Fibroblast of the conjunctiva (primary cell): ENCODE measurements around the gene SP6.

ENCODE experiments used
- DNase-seq: peaks from one replicate; pipeline ENCODE4 v3.0.0-alpha.2; 2010; ENCODE audit warnings: low read depth

The SP6 gene

DNA sequence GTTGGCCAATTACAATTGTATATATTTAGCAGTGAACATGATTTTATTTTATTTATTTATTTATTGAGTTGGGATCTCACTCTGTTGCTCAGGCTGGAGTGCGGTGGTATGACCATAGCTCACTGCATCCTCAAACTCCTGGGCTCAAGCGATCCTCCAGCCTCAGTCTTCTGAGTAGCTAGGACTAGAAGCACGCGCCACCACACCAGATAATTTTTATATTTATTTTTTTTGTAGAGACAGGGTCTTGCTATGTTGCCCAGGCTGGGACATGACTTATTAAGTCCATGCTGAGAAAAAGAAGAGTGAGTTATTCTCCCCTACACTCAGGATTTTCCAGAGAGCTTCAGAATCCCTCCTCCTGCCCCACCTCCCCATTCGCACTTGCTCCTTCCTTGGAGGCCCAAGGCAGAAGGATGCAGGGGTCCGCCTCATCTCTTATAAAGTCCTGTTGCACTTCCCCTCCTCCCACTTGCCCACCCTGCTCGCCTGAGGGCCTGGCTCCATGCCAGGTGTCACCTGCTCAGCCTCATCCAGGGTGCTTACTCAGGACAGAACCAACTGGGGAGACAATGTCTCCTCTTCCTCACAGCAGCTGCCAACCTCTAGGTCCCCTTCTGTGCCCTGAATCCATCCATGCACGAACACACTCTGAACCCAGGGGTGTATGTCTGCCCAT, 29.0 kb upstream of the SP6 start:
- no peak for DNase-seq

DNA sequence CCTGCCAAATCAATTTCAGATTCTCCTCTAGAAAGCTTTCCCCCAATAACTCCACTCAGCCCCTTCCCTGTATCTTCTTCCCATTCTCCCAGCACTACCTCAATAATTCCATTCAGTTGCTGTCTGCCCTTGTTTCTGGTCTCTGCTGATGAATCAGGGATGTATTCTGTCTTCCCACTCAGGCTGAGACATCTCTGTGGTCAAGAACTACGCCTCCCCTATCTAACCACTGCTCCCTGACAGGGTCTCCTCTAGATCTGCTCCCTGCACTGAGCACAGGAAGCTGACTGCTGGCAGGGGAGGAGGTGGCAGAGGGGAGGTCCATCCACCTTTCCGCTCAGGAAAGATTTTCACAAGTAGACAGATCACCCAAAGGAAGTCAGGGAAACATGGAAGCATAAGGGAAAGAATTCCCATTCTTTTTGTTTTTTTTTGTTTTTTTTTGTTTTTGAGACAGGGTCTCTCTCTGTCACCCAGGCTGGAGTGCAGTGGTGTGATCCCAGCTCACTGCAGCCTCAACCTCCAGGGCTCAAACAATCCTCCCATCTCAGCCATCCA, 28.1 kb upstream of the SP6 start:
- DNase-seq: no peak

DNA sequence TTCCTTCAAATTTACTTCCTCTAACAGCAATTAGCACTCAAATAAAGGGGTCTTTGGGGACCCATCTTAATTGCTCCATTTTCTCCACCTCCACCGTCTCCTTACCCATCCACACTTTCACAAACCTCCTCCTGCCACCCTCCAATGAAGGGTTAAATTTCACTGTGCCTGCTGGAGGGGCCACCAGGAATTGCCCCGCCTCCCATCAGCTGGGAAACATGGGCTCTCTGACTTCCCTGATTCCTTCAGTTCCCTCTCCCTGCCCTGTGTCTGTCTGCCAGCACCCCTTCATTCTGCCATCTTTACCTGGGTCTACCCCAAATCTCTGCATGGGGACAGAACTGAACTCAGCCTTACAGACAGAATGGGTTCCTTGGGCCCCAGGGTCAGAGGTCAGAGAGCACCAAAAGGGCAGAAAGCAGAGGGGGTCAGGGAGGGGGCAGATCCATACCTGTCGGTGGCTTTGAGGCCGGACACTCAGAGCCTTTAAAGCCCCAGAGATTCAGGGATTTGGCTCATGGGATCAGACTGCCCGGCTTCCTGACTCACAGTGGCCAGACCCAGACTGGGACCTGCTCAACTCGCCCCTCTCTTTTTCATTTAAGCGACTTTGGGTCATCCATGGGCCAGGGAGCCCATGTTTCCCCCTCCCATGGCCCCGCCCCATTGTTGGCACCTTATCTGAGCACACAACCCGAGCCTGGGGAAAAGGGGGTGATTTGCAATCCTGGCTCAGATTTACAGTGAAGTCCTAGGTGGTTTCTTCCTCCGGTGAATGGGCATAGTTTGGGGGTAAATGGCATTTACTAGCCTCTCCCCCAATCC, 27.5 kb upstream of the SP6 start:
- DNase-seq: no peak

DNA sequence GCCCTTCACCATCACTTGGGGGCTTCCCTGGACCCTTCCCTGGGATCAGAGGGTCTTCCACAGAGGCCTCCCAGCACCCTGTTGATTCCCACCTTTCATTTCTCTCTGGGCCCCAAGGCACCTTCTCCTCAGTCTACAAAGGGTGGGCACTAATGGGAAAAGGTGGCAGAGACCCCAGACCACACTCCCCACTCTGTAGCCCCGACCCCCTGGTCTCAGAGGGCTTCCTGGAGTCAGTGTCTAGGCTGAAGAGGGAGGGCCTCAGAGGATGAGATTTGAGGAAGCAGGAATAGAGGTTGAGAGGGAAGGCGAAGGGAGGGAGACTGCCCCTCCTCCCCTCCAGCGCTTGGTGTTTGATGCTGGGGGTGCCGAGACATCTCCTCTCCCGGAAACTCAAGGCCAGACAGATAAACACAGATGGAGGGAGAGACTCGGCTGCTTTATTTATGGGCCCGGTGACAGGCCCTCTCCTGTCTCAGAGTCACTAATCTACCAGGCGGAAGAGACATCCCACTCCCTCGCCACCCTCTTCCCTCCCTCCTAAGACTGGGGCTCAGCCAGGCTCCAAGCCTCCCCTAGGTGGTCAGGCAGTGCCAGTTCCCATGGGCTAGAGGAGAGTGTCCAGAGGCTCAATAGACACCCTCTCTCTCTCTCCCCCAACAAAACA, 26.5 kb upstream of the SP6 start:
- no peak for DNase-seq

DNA sequence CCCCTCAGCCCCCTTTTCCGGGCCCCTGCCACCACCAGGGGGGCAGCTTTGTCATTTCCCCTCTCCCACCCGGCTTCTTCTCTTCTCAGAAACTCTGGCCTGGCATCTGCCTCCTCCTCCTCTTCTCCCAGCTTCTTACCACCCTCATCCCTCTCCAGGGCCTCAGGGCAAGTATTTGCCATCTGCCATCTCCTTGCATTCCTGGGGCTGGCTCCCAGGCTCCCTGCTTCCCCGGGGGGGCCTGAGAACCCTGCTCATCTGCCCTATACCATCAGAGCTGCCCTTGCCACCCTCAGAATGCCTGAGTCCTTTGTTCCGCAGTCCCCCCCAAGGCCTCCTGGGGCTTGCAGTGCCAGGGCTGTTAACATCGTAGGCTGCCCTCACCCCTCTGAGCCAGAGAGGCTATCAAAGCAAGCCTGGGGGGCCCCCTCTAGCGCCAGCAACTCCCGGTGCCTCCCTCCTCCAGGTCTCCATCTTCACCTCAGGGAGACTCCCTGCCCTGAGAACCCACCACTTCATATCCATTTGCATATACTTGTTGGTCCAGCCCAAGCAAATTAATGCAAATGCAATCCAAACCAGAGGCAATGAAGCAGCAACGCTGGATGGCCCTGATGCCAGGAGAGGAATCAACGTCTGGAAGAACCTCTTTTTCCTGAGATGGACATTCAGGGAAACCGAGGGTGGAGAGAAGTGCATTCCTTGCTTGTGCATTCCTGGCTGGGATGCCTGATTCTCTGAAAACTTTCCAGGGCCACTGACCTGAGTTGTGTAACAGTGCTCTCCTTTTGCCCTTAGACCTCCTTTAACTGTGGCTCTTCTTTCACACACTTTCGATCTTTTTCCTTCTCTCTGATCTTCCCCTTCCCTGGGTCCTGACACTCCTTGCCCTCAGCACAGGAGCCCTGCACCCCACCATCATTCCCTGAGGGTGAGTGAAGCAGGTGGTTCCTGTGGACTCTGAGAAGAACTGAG, 24.3 kb upstream of the SP6 start:
- DNase-seq: no peak

DNA sequence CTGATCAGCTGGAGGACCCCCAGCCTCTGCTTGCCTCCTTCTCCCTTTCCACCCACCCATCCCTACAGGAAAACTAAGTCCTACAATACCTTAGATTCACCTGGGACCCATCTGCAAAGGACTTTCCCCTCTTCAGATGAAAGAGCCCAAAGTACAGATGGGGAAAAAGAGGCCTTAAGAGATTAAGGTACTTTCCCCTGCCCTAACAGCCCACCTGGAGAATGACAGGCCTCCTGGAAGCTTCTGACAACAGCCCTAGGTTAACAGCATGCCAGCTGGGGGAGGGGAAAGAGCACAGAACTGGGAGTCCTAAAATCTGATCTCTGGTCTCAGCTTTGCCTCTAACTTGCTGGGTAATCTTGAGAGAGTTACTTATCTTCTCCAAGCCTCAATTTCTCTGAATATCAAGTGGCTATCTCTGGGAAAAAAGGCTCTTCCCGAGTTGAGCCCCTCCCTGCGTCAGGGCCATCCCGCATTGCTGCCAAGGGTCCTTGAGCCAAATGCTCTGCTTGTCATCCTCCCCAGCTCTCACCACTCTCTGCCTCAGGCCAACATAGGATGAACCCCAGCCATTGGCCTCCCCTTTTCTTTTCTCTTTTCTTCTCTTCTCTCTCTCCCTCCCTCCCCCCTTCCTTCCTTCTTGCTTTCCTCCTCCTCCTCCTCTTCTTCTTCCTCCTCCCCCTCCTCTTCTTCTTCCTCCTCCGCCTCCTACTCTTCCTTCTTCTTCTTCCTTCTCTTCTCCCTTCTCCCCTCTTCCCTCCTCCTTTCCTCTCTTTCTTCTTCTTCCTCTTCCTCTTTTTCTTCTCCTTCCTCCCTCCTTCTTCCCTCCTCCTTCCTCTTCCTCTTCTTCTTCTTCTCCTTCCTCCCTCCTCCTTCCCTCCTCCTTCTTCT, 22.5 kb upstream of the SP6 start:
- no peak for DNase-seq

DNA sequence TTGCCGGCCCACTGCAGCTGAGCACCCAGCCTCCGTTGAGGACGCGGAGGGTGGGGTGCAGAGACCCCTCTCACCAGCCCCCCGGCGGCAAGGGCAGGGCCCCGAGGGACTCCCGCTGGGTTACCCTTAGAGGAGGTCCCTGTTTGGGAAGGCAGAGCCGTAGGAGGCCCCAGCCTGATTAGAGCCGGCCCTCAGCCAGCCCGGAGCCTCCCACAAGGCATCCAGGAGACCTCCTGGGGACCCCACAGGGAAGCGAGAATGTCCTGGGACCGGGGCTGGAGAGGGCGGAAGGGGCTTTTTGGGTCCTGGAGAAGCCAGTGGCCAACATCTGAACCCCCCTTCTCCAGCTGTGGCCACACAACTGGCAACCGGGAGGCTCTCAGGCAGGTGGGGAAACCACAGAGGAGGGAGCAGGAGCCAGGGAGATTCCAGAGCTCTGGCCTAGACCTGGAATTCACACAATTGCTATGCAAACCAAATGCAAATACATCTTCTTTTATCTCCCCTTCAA, 21.7 kb upstream of the SP6 start:
- DNase-seq: no peak

DNA sequence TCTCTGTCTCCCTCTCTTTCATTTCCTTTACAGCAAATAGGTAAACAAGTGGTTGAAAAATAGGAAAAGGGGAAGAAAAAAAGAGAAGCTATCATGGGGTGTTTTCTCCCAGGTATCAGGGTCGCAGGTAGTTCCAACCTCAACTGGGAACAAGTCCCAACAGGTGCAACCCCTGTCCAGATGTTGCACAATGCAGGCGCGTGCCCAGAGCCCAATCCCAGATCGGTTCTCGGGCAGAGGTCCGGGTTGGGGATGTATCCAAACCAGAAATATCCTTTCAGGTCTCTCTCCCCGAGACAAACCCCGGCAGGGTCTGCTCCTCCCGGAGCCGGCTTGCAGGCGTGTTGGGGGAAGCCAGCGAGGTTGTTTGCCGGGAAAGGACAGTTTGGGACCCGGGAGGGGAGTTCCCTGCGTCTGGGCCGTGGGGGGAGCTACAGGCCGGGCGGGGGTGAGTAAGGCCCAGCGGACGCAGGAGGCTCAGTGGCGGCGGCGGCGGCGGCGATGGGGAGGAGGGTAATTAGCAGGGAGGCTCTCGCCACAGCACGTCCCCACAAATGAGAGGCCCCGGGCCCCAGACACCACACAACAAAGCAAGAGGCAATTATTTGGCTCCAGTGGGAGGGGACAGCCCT, 21.2 kb upstream of the SP6 start:
- no peak for DNase-seq

DNA sequence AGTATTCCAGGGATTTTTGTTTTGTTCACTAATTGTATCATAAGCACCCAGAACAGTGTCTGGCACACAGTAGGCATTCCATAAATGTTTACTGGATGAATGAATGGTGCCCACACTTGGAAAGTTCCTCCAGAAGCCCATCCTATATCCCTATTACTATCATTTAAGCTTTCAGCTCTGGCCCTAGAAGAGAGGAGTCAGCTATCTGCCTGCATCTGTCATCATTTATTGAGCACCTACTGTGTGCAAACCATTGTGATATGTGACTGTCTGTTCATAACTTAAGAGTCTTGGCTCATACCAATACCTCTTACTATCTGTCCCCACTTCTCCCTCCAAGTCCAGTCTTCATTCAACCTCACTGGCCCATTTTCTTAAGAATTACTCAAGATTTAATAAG, 20.1 kb upstream of the SP6 start:
- no peak for DNase-seq

DNA sequence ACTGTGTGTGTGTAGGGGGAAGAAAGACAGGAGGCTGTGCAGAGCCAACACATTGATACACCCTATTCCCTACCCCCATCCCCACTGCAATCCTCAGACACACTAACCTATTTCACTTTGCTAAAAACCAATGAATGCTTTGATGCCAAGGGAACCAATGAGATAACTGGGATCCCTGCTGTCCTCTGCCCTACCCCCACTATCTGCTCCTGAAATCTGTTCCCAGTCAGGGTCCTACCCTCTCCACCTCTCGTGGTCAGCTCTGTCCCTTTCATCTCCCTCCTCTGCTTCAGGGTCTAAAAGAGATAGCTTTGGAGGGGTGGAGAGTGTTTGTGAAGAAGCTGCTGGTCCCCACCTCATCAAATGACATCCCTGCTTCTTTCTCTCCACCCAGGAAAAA, 19.1 kb upstream of the SP6 start:
- no peak for DNase-seq

DNA sequence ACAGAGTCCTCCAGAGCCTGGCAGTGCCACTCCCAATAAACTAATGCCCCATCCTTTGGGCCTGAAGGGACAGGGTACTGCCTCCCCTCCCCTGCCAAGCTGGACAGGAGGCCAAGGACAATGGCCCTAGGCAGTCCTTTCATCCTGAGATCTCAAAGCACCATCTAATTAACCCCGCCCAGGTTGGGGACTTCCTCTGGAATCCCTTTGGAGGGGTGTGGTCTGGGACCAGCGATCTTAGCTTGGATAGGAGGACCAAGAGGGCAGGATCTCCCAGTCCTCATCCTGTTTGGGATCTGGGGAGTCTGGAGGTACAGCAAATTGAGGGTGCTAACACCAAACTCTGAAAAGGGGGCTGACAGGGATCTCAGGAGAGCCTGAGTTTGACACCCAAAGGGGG, 18.2 kb upstream of the SP6 start:
- no peak for DNase-seq

DNA sequence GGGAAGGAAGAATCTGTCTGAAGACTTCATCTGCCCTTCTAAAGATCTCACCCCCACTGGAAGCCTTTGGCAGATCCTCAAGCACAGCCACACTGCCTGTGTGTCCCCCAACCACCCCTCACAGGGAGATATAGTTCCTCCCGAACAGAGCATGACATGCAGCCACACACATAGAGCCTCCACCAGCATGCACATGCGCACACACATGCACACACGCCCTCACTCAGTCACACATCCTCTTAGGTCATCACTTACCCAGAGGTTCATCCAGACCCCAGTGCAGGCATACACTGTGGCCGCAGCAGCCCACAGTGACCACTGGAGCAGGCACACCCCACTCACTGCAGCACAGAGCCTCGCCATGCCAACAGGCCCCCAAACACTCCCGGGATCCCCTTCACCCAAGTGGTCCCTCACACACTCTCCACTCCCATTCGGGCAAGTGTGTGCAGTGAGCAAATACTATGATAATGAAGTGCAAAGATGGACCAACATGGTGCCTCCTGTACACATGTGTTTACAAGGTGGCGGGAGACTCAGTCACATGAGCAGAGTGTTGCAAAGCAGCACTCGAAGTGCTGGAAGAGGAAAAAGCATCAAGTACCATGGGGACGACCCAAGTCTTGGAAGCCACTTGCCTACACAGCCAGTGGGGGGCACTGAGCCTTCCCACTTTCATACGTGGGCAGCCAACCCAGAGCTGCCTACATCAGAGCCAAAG, 17.0 kb upstream of the SP6 start:
- no peak for DNase-seq

DNA sequence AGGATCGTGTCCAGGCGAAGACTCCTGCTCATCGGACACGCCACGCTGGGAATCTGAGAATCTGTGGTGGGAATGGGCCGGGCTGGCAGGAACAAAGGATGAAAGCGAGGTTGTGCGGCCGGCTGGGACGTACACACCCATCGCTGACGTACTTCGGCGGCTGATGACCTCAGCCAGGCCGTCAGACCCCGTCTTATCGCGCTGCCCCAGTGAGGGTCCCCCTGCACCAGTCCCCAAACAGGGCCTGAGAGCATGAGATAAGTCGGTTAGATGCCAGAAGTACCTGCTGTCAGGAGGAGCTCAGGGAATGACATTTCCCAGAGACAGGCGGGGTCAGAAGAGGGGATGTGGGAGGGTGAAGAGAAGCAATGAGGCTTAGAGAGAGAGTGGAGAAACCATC, 16.0 kb upstream of the SP6 start:
- no peak for DNase-seq

DNA sequence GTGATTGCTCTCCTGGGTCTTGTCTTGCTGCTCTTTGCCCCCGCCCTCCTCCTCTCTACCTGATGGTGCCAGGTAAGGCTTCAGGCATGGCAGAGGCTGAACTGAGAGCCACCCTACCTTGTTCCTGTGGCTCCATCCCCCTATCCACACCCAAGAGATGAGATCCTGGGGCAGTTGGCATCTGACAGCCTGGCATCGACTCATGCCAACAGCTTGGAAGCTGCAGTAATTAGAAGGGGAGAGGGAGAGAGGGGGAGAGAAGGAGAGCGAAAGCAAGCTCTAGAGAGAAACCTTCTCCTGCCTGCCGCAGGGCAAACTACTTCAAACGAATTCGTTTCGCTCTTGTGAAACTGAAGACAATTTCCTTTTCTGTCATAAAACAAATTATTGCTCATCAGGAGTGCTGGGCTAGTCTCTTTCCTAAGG, 13.8 kb upstream of the SP6 start:
- DNase-seq: no peak

DNA sequence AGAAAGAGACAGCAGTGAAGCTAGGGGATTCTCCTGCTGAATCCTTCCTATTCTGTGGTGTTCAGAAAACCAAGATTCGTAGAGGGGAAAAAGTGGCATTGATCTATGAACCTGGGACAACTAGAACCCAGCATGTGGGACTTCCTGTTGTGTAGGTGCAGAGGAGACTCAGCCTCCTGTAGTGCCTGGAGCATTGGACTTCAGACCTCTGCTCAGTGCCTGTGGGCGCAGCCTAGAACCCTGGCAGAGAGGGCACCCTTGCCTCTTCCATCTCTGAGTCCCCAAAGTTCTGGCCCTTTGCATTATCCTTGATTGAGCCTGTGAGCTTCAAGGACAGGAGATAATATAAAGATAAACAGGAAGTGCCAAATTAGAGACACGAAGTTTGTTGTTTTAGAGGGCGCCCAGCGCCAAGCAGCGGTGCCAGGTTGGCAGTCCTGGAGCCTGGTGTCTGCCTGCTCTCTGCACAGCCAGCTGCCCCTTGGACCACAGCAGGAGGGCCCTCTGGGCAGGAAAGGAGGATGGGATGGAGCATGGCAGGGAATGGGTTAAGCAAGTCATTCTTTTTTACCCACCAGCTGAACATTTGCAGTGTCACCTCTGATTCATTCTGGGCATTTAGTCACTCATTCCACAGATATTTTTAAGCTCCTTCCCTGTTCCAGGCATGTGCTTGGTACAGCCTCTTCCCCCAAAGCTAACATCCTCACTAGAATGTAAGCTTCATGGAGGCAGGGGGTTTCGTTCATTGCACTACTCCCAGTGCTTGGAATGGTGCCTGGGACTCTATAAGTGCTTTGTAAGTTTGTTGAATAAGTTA, 11.9 kb upstream of the SP6 start:
- DNase-seq: peak; percentile 29

DNA sequence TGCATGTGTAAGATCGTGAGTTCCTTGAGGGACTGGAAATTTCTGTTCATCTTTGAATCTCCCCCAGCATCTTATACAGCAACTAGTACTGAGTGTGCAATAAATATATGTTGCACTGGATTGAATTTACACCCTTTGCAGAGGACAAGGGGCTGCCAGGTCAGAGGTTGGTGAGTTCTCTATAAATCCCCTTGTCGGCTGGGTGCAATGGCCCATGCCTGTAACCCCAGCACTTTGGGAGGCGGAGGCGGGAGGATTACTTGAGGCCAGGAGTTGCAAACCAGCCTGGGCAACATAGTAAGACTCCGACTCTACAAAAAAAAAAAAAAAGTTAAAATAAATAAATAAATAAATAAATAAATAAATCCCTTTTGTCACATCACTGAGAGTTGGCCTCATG, 9.4 kb upstream of the SP6 start:
- no peak for DNase-seq

DNA sequence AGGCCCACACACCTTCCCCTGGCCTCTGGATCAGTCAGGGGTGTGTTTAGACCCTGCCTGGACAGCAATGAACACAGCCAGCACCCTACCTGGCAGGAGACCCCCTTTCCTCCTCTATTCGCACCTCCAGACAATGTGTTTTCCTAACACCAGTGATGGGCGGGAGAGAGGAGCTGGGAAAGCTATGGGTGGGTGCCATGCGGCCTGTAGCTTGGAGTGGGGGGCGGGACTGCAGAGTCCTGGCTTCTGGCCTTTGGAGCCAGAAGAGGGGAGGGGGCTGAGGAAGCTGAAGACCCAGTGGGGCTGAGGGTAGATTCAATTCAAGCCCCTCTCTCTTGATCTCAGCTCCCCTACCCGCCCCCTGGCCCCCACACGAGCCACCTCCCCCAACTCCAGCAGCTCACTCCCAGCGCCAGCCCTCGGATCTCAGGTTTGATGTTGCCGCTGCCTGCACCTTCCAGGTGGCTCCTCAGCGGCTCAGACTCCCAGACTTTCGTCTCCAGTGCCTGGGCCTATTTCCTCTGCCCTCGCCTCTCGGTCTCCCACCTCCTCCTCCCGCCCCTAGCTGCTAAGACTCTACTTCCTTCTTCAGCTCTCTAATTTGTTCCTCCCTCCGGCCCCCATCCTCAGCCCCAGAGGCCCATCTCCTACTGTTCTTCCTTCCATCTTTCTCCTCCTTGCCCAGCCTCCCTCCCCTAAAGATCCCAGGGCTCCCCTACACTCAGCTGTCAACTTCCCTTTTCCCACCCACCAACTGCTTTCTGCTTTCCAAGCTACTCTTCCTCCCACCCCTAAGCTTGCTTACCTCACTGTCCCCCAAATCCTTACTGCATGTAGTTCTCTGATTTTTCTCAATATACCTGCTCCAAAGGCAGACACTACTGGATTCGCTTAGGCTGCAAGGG, 6.8 kb upstream of the SP6 start:
- no peak for DNase-seq
